GM19043 (cell line): Measurements from ENCODE around the gene HSF2BP.
"Not testable (repeated sequence)": the region's sequence is repeated elsewhere in the genome, so short reads cannot be mapped to it uniquely, and the experiment has no call there.

Experiments used
- ATAC-seq: cut with Tn5 transposase; IDR thresholded peaks from one replicate; pipeline ENCODE4 v1.9.1; 2021; ENCODE audit warnings: low read depth; ENCODE audit not compliant: unreplicated experiment

Gene HSF2BP

GRCh38 chr21:43600642-43601402 lies 58.5 kb downstream of the HSF2BP start:
- ATAC-seq: no peak

DNA sequence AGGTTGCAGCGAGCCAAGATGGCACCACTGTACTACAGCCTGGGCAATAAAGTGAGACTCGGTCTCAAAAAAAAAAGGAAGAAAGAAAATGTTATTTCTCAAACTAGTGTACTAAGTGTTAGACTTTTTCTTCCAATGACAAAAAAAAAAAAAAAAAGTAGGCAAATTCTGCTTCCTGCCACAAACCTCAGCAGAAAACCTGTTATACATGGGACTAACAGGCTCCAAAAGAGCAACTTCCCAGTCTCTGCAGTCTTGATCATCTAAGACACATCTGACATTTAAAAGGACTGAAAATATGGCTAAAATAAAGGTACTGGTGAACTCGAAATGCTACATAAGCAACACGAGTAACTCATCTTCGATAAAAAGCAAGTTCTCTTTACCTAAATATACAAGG lies 59.6 kb downstream of the HSF2BP start:
- ATAC-seq: no peak

GRCh38 chr21:43598416-43599120 lies 60.7 kb downstream of the HSF2BP start:
- ATAC-seq: no peak

DNA sequence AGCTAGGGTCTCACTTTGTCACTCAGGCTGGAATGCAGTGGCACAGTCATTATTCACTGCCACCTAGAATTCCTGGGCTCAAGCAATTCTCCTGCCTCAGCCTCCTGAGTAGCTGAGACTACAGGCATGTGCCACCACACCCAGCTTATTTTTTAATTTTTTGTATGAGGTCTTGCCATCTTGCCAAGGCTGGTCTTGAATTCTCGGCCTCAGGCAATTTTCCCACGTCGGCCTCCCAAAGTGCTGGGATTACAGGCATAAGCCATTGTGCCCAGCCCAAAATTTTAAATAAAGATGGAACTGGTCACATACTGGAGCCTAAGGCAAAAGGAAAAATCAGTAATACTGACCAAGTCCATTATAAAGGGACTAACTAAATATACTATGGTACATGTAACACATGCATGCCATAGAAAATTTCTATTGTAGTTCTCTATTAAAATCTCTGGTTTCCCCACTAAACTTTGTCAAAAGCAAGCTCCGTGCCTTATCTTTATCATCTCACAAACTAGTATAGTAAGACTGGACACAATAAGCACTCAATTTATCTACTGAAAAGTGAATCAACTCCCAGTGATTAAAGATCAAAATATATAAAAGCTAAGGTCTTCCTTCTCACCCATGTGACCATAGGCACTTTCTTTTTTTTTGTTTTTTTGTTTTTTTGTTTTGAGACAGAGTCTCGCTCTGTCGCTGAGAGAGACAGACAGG lies 61.6 kb downstream of the HSF2BP start:
- ATAC-seq: no peak

GRCh38 chr21:43597052-43597451 lies 62.2 kb downstream of the HSF2BP start:
- ATAC-seq: no peak

DNA sequence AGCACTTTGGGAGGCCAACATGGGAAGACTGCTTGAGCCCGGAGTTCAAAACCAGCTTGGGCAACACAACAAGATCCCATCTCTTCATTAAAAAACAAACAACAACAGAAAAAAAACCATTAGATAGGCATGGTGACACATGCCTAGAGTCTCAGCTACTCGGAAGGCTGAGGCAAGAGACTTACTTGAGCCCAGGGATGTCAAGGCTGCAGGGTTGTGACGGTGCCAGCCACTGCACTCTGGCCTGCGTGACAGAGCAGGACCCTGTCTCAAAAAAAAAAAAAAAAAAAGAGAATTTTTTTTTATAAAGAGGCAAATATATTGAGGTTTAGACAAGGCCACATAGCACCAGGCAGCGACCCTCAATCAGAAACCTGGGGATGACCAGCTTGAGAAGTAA lies 62.7 kb downstream of the HSF2BP start:
- no peak for ATAC-seq

GRCh38 chr21:43595769-43596168 lies 63.5 kb downstream of the HSF2BP start:
- ATAC-seq: not testable (repeated sequence)

GRCh38 chr21:43593078-43593477 lies 66.2 kb downstream of the HSF2BP start:
- ATAC-seq: no peak

DNA sequence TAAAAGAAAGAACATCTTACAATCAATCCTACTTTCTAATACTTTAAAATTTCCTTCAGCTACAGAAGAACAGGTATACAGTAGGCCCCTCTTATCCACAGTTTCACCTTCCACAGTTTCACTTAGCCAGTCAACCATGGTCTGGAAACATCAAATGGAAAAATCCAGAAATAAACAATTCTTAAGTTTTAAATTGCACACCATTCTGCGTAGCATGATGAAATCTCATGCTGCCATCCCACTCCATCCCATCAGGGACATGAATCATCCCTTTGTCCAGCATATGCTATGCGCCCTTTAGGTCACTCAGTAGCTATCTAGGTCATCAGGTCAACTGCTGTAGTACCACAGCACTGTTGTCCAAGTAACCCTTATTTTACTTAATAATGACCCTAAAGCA lies 67.7 kb downstream of the HSF2BP start:
- ATAC-seq: no peak

- ATAC-seq: no peak
Observed at GRCh38 chr21:43590194-43590593, 69.1 kb downstream of the HSF2BP start.

GRCh38 chr21:43588957-43589356 lies 70.3 kb downstream of the HSF2BP start:
- no peak for ATAC-seq

DNA sequence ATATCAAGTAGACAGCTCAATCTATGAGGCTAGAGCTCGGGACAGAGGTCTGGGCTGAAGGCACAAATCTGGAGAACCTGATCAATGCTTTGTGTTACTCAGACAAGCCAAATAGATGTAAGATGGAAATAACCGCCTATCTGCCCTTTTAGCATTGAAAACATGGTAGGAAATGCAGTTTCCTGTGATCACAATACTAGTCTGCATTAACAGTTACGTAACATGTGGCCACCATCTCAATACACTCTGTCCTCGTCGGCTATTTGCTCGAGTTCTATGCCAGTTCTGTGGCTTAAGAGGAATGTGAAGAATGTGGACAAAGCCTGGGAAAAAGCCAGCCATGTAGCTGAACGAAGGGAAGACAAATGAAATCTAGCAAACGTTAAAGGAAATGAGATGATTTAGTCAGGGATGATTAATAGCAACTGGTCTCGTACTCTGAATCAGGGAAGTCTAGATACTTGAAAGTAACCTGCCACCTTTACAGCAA lies 73.3 kb downstream of the HSF2BP start:
- no peak for ATAC-seq

DNA sequence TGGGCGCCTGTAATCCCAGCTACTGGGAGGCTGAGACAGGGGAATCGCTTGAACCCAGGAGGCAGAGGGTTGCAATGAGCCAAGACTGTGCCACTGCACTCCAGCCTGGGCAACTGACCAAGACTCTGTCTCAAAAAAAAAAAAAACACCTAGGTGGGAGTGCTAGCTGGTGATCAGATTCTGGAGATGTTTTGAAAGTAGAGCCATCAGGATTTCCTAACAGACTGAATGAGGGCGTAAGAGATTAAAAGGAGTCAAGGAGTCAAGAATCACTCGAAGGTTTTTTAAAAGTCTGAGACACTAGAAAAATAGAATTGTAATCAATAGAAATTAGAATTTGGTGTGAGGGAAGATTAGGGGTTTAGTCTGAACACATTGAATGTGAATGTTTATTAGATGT lies 73.8 kb downstream of the HSF2BP start:
- ATAC-seq: no peak

DNA sequence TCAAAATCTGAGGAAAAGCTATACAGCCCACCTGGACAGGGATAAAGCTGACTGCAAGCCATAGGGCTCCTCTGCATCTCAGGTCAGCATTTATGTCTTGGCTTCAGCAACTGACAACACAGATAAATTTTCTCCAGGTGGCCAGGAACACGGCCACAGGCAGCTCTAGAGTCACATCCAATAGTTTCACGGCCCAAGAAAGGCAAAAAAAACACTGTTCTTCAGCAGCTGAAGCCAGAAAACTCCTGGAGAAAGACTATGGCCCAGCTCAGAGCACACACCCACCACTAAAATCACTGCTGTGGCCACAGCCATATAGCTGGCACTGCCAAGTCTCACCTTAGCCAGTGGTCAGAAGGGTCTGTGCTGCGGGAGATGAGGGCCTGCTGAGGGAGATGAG lies 77.8 kb downstream of the HSF2BP start:
- ATAC-seq: no peak

- ATAC-seq: no peak
Observed at GRCh38 chr21:43578677-43579303, 80.5 kb downstream of the HSF2BP start.

DNA sequence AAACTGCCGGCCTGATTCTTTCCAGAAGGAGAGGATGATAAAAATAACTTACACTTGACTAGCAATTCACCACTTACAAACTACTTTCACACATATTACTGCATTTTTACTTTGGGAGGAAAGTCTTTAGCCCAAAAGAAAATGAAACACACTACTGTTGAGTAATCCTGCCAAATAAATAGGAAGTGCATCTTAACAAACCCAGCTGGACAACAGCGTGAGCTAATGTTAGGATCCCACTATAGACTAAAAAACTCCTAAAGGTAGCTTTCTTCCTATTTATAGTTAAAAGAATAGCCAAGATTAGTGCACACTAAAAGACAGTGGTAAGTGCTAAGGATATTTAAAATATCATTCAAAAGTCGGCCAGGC lies 83.8 kb downstream of the HSF2BP start:
- ATAC-seq: no peak

DNA sequence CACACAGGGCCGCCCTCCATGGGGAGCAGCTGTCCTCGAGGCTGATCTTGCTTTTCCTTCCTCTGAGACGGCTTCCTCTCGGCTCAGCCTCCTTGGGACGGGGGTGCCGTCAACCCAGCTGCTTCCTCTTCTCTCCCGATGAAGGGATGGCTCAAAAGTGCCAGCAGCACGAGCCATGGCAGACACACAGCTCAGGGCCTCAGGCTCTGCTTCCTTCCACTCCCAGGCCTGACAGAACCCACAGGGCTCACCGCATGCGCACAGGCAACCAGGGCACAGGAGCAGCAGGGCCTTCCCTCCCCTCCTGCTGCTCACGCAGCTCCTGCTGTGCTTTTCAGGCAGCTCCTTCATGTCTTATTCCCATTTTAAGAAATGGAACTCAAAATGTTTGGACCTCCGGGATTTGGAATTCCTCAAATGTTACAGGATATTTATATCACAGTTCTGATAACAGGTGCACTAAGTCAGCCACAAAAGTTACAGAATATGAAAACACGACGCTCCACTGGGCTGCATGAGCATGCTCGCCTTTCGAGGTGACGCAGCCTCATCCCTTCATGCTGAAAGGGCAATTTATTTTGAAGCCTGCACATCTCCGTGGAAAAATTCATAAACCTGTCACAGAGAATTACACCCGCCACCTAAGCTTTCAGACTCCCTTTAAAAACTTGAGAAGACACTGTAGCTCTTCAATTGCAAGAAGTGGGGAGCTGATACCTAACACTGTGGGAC lies 84.4 kb downstream of the HSF2BP start:
- no peak for ATAC-seq

- no peak for ATAC-seq
Observed at GRCh38 chr21:43573921-43574320, 85.4 kb downstream of the HSF2BP start.

- no peak for ATAC-seq
Observed at GRCh38 chr21:43572446-43572845, 86.8 kb downstream of the HSF2BP start.

GRCh38 chr21:43571976-43572375 lies 87.3 kb downstream of the HSF2BP start:
- ATAC-seq: no peak
